Endothelial cell of umbilical vein (primary cell): ENCODE data around the gene ANKRD13C. TPM values are rescaled to one million over a fixed set of nuclear protein-coding genes. Genes with fewer than 3 reads are reported as not detected.

ENCODE experiments used
- BruUV-seq: library from RNA; stranded (reverse); fragments of 400-500 nt; replicated peaks from 2 replicates; lab custom pipeline; 2021; lab: Mats Ljungman, UMichigan
- CTCF ChIA-PET: fragments of 300-600, 350-600 bp; sonication (Branson Sonifier 250); formaldehyde crosslinking; loops from one replicate; lab custom pipeline; 2021; ENCODE audit warnings: antibody characterized with exemption, inconsistent platforms; lab: Charles Lee
- POLR2A ChIA-PET: fragments of 300-600, 350-600 bp; sonication (Branson Sonifier 250); formaldehyde crosslinking; loops from one replicate; lab custom pipeline; 2021; ENCODE audit warnings: antibody characterized with exemption, inconsistent platforms; lab: Charles Lee
- DNase-seq: peaks from one replicate; pipeline ENCODE4 v3.0.0-alpha.2; 2011; ENCODE audit warnings: low read depth, low spot score
- FAIRE-seq: peaks from 2 replicates; lab custom pipeline; 2011; peaks lifted over from hg19 to GRCh38; lab: Jason Lieb, UNC
- H2AFZ ChIP-seq: 2 replicates; pipeline ENCODE4 v1.6.0; 2012; ENCODE audit warnings: low read depth, low read length, control low read depth, inconsistent platforms
- H3K27ac ChIP-seq: 2 replicates; pipeline ENCODE4 v1.5.1; 2011; ENCODE audit warnings: low read depth, mild to moderate bottlenecking, control low read depth, low read length, moderate library complexity; ENCODE audit not compliant: insufficient read depth
- H3K27me3 ChIP-seq, 2 experiments: 2 replicates each; pipeline versions ENCODE4 v1.6.0 to v1.6.1; 2011; ENCODE audit warnings: low read length in 2 of 2, mixed read lengths in 1 of 2; ENCODE audit not compliant: control insufficient read depth in 2 of 2, insufficient read depth in 2 of 2
- H3K36me3 ChIP-seq, 2 experiments: 2 replicates in 1 of 2; 3 replicates in 1 of 2; pipeline ENCODE4 v1.5.1; 2011; ENCODE audit warnings: low read length in 2 of 2, mild to moderate bottlenecking in 1 of 2, moderate library complexity in 1 of 2; ENCODE audit not compliant: control insufficient read depth in 2 of 2, insufficient read depth in 2 of 2; ENCODE audit errors: extremely low read depth in 1 of 2
- H3K4me1 ChIP-seq: 3 replicates; pipeline ENCODE4 v1.5.1; 2011; ENCODE audit warnings: mild to moderate bottlenecking, low read length; ENCODE audit not compliant: control insufficient read depth, insufficient read depth; ENCODE audit errors: extremely low read depth
- H3K4me2 ChIP-seq: 2 replicates; pipeline ENCODE4 v1.6.1; 2011; ENCODE audit warnings: low read length, control low read depth, mixed read lengths; ENCODE audit not compliant: insufficient read depth
- H3K4me3 ChIP-seq, 3 experiments: fragments of 200-600 bp in 1 of 3; sonication (generic), shearing (Covaris generic) in 1 of 3; replicated peaks in 1 of 3; 2 replicates each; pipeline ENCODE4 v1.5.1; 2011 to 2016; ENCODE audit warnings: control low read depth in 3 of 3, low read length in 3 of 3, mild to moderate bottlenecking in 2 of 3, inconsistent platforms in 1 of 3, low read depth in 1 of 3, moderate library complexity in 1 of 3; ENCODE audit not compliant: insufficient read depth in 1 of 3
- H3K79me2 ChIP-seq: 2 replicates; pipeline ENCODE4 v1.6.0; 2012; ENCODE audit warnings: low read length, inconsistent platforms; ENCODE audit not compliant: control insufficient read depth, insufficient read depth
- H3K9ac ChIP-seq: replicated peaks from 2 replicates; pipeline ENCODE3; 2011; ENCODE audit warnings: low read length, control low read depth; ENCODE audit not compliant: insufficient read depth; ENCODE audit errors: extremely low read depth
- H3K9me1 ChIP-seq: replicated peaks from 3 replicates; pipeline ENCODE4 v1.6.0; 2011; ENCODE audit warnings: mild to moderate bottlenecking, low read length; ENCODE audit not compliant: control insufficient read depth, insufficient read depth; ENCODE audit errors: extremely low read depth
- H3K9me3 ChIP-seq: replicated peaks from 2 replicates; pipeline ENCODE4 v1.5.1; 2012; ENCODE audit warnings: low read length, inconsistent platforms; ENCODE audit not compliant: control insufficient read depth, insufficient read depth
- H4K20me1 ChIP-seq: replicated peaks from 2 replicates; pipeline ENCODE3; 2011; ENCODE audit warnings: mild to moderate bottlenecking, low read length; ENCODE audit not compliant: control insufficient read depth, insufficient read depth; ENCODE audit errors: extremely low read depth
- EZH2 ChIP-seq: IDR thresholded peaks from 2 replicates; pipeline ENCODE4 v1.6.1; 2012; ENCODE audit warnings: borderline replicate concordance, low read depth, mild to moderate bottlenecking, moderate library complexity, low read length, inconsistent platforms; ENCODE audit not compliant: severe bottlenecking
- FOS ChIP-seq: IDR thresholded peaks from 2 replicates; pipeline ENCODE4 v1.6.1; 2011; ENCODE audit warnings: mild to moderate bottlenecking, low read length, moderate library complexity, borderline replicate concordance; ENCODE audit not compliant: insufficient read depth
- GATA2 ChIP-seq: IDR thresholded peaks from 2 replicates; pipeline ENCODE4 v1.7.0; 2011; ENCODE audit warnings: low read depth, mild to moderate bottlenecking, moderate library complexity, mixed read lengths, low read length; ENCODE audit not compliant: insufficient read length, insufficient read depth
- JUN ChIP-seq: IDR thresholded peaks from 2 replicates; pipeline ENCODE4 v1.6.1; 2011; ENCODE audit warnings: borderline replicate concordance, low read depth; ENCODE audit not compliant: insufficient read length, insufficient read depth
- MYC ChIP-seq: IDR thresholded peaks from one replicate; pipeline ENCODE4 v1.6.1; 2011; ENCODE audit warnings: mild to moderate bottlenecking, low read depth, low read length
- POLR2A ChIP-seq: IDR thresholded peaks from 2 replicates; pipeline ENCODE4 v1.6.1; 2012; ENCODE audit warnings: low read depth, mild to moderate bottlenecking, control low read depth, low read length
- POLR2AphosphoS5 ChIP-seq: IDR thresholded peaks from 2 replicates; pipeline ENCODE4 v1.6.1; 2012; ENCODE audit warnings: low read depth, mild to moderate bottlenecking, control low read depth, low read length, moderate library complexity; ENCODE audit not compliant: insufficient read depth
- dilution Hi-C: fragments of 300-500 bp; cut with MboI; formaldehyde crosslinking; loops from one replicate; pipeline ENCODE4 v1.15.0; 2019; ENCODE audit warnings: low sequenced_read_pairs; ENCODE audit not compliant: extremely low pct_ligation_motif_present
- intact Hi-C: fragments of 100-400 bp; cut with micrococcal nuclease; formaldehyde crosslinking; loops from one replicate; pipeline ENCODE4 v1.10.0; 2022
- polyA plus RNA-seq, 4 experiments: library from polyadenylated mRNA; depleted of rRNA in 3 of 4; stranded (reverse) in 3 of 4; unstranded in 1 of 4; fragments of >200 nt; gene quantifications; 2 replicates each; pipeline versions ENCODE4 v1.2.1 to v1.2.3, GENCODE V29; 2011 to 2012; ENCODE audit warnings: missing spikeins in 1 of 4
- total RNA-seq: library from RNA; stranded (reverse); gene quantifications from 2 replicates; pipeline ENCODE4 v1.2.3, GENCODE V29; 2021
- TF ChIP-seq, protein P1 (sequence below): IDR thresholded peaks from 2 replicates; pipeline ENCODE4 v1.6.1; 2011; ENCODE audit not compliant: insufficient read depth, insufficient read length
- TF ChIP-seq, protein P2 (sequence below), 2 donors: IDR thresholded peaks; 1 replicate in 1 of 2; 2 replicates in 1 of 2; pipeline ENCODE4 v1.5.1; 2011; ENCODE audit warnings: low read length in 2 of 2, mild to moderate bottlenecking in 2 of 2, moderate library complexity in 2 of 2, control low read depth in 1 of 2, inconsistent platforms in 1 of 2, low read depth in 1 of 2; ENCODE audit not compliant: insufficient read depth in 1 of 2; ENCODE audit errors: extremely low read depth in 1 of 2

The ANKRD13C gene
- total and polyA plus RNA-seq, 2 donors (not counting 3 experiments of a cell fraction or from before 2014, with no cell fraction given): 4.6 to 17.3 TPM

DNA sequence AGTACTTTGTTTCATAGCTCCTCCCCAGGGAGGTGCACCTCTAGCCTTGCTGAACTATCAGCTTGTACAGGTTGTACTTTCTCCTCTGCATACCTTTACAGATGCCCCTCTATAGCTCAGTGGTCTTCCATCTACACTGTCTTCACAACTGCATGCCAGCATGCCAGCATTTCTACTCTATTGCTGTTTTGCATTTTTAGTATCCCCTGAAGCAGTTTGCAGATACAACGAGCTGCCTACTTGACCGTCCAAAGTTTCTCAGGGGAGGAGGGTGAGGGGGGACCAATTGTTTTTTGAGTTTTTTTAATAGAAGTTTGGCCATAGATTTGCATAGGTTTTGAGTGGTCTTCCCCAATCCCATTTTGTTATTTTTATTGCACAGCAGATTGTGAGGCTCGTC is 29.0 kb upstream of the ANKRD13C start:
- BruUV-seq: no TSS peak

More for the DNA sequence above, 29.0 kb upstream of the ANKRD13C start:
- no peaks in the 10 kb centered on the region for H3K9me3 ChIP-seq
- CTCF ChIA-PET: interaction anchor here (0.8 to 1.0 kb wide), 2 partner anchors 8 to 15 kb away, joined by 3 read pairs; no protein-coding TSS in a partner anchor
- no peak overlapping the region for H2AFZ ChIP-seq
- peaks cover 2% of the 10 kb centered on the region in 2 experiments for H3K27me3 ChIP-seq
- no peak overlapping the region for H3K4me2 ChIP-seq
- no peak overlapping the region for H3K4me3 ChIP-seq
- intact Hi-C loops (no loop called here), dilution Hi-C loops (no loop called here)
- H3K9me1 ChIP-seq: no peaks in the 10 kb centered on the region
- DNase-seq (no peak), FAIRE-seq (no peak)
- no peaks in the 10 kb centered on the region for H3K36me3 ChIP-seq
- H3K79me2 ChIP-seq: no peaks in the 10 kb centered on the region
- H4K20me1 ChIP-seq: no peaks in the 10 kb centered on the region
- H3K4me1 ChIP-seq: no peaks in the 10 kb centered on the region
- POLR2A ChIA-PET: no interaction called here
- H3K9ac ChIP-seq: no peak overlapping the region
- TF ChIP-seq POLR2A (no peak), MYC (no peak), EZH2 (no peak), POLR2AphosphoS5 (no peak), JUN (no peak), FOS (no peak), GATA2 (no peak)
- TF ChIP-seq, protein P1, sequence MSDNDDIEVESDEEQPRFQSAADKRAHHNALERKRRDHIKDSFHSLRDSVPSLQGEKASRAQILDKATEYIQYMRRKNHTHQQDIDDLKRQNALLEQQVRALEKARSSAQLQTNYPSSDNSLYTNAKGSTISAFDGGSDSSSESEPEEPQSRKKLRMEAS: no peak
- TF ChIP-seq, protein P2, sequence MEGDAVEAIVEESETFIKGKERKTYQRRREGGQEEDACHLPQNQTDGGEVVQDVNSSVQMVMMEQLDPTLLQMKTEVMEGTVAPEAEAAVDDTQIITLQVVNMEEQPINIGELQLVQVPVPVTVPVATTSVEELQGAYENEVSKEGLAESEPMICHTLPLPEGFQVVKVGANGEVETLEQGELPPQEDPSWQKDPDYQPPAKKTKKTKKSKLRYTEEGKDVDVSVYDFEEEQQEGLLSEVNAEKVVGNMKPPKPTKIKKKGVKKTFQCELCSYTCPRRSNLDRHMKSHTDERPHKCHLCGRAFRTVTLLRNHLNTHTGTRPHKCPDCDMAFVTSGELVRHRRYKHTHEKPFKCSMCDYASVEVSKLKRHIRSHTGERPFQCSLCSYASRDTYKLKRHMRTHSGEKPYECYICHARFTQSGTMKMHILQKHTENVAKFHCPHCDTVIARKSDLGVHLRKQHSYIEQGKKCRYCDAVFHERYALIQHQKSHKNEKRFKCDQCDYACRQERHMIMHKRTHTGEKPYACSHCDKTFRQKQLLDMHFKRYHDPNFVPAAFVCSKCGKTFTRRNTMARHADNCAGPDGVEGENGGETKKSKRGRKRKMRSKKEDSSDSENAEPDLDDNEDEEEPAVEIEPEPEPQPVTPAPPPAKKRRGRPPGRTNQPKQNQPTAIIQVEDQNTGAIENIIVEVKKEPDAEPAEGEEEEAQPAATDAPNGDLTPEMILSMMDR (IDR thresholded peaks at IDR 0.05; ENCODE audit: extremely low read depth in 1 of 2, insufficient read depth in 1 of 2, low read depth in 1 of 2, low read length in 2 of 2): no peak
- no peak overlapping the region for H3K27ac ChIP-seq
